Neural progenitor cell (in vitro differentiated cells): ENCODE measurements around the gene GBA3. TPM values are rescaled to one million over a fixed set of nuclear protein-coding genes. Genes with fewer than 3 reads are reported as not detected.

Source experiments
- DNase-seq: peaks from one replicate; pipeline ENCODE4 v3.0.0-alpha.2; 2016; ENCODE audit warnings: low spot score
- H2AFZ ChIP-seq: fragments of 200-600 bp; sonication (generic); replicated peaks from 2 replicates; pipeline ENCODE4 v1.6.1; 2016; ENCODE audit warnings: antibody characterized with exemption
- H3F3A ChIP-seq: fragments of 200-600 bp; sonication (generic); 2 replicates; pipeline ENCODE4 v1.6.1; 2016; ENCODE audit warnings: antibody characterized with exemption, low read depth
- H3K27ac ChIP-seq: fragments of 200-600 bp; sonication (generic); 2 replicates; pipeline ENCODE4 v1.5.1; 2016; ENCODE audit warnings: mild to moderate bottlenecking
- H3K27me3 ChIP-seq: fragments of 200-600 bp; sonication (generic); 2 replicates; pipeline ENCODE4 v1.6.1; 2016; ENCODE audit warnings: mild to moderate bottlenecking, moderate library complexity
- H3K36me3 ChIP-seq: fragments of 200-600 bp; sonication (generic); 2 replicates; pipeline ENCODE4 v1.5.1; 2016
- H3K4me1 ChIP-seq: fragments of 200-600 bp; sonication (generic); 2 replicates; pipeline ENCODE4 v1.6.1; 2016; ENCODE audit warnings: mixed run types
- H3K4me2 ChIP-seq: fragments of 200-600 bp; sonication (generic); 2 replicates; pipeline ENCODE4 v1.6.1; 2016
- H3K4me3 ChIP-seq: fragments of 200-600 bp; sonication (generic); 2 replicates; pipeline ENCODE4 v1.5.1; 2016
- H3K79me2 ChIP-seq: fragments of 200-600 bp; sonication (generic); 2 replicates; pipeline ENCODE4 v1.6.1; 2016; ENCODE audit warnings: low read depth
- H3K9ac ChIP-seq: fragments of 200-600 bp; sonication (generic); 2 replicates; pipeline ENCODE4 v1.6.1; 2016
- H3K9me3 ChIP-seq: fragments of 200-600 bp; sonication (generic); 2 replicates; pipeline ENCODE4 v1.5.1; 2016; ENCODE audit warnings: low read depth
- H4K20me1 ChIP-seq: fragments of 200-600 bp; sonication (generic); 2 replicates; pipeline ENCODE4 v1.6.1; 2016; ENCODE audit warnings: low read depth
- H3K27ac Mint-ChIP-seq: 3 replicates; pipeline ENCODE4 v1.8.0; 2021; ENCODE audit warnings: mixed read lengths
- H3K27me3 Mint-ChIP-seq: 2 replicates; pipeline ENCODE4 v1.8.0; 2022; ENCODE audit warnings: low read depth, mild to moderate bottlenecking, inconsistent platforms, moderate library complexity, mixed read lengths; ENCODE audit not compliant: insufficient read depth
- H3K36me3 Mint-ChIP-seq: 3 replicates; pipeline ENCODE4 v1.8.0; 2021; ENCODE audit warnings: mixed read lengths
- H3K4me1 Mint-ChIP-seq: 3 replicates; pipeline ENCODE4 v1.8.0; 2021; ENCODE audit warnings: mixed read lengths
- H3K4me3 Mint-ChIP-seq: 3 replicates; pipeline ENCODE4 v1.8.0; 2021; ENCODE audit warnings: mild to moderate bottlenecking, moderate library complexity, mixed read lengths
- H3K9me3 Mint-ChIP-seq: 3 replicates; pipeline ENCODE4 v1.8.0; 2020; ENCODE audit warnings: mixed read lengths
- EZH2 ChIP-seq: fragments of 200-600 bp; sonication (generic); IDR thresholded peaks from 2 replicates; pipeline ENCODE4 v1.6.1; 2017; ENCODE audit warnings: antibody characterized with exemption, mild to moderate bottlenecking, moderate library complexity
- EZH2phosphoT487 ChIP-seq: fragments of 200-600 bp; sonication (generic); IDR thresholded peaks from 2 replicates; pipeline ENCODE4 v1.6.1; 2017; ENCODE audit warnings: antibody characterized with exemption
- total RNA-seq: library from RNA; depleted of rRNA; stranded (reverse); fragments of >200 nt; gene quantifications from 2 replicates; pipeline ENCODE4 v1.2.3, GENCODE V29; 2015; ENCODE audit warnings: low replicate concordance
- TF ChIP-seq, protein P1 (sequence below): fragments of 200-600 bp; sonication (generic); IDR thresholded peaks from 2 replicates; pipeline ENCODE4 v1.5.1; 2017; ENCODE audit warnings: antibody characterized with exemption, mild to moderate bottlenecking

GBA3 gene
- total RNA-seq, 1 donor from 2014 or later = not detected

DNA sequence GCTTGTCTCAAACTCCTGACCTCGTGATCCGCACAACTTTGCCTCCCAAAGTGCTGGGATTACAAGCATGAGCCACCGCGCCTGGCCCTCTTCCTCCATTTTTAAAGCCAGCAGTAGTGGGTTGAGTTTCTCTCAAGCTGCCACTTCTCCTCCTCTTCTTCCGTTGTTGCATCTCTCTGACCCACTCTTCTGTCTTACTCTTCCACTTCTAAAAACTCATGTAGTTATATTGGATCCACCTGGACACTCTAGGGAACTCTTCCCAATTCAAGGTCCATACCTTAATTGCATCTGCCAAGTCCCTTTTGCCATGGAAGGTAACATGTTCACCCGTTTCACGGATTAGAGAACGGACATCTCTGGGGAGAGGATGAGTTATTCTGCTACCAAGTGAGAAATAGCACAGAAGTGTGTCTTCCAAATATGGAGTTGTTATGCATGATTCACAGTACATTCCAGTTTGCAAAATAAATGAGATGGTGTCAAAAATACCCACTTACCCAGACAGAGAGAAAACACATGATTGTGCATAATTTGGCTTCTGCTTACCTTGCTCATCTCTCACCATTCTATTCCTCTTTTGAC, 51.8 kb downstream of the GBA3 start:
- peaks cover 2% of the 10 kb centered on the region for H3K27me3 Mint-ChIP-seq
- no peaks in the 10 kb centered on the region for H3K4me1 ChIP-seq
- H3K4me3 Mint-ChIP-seq = no peak overlapping the region
- H3K4me2 ChIP-seq = no peak overlapping the region
- no peak overlapping the region for H3K27ac Mint-ChIP-seq
- H3K36me3 Mint-ChIP-seq = no peaks in the 10 kb centered on the region
- H3K4me3 ChIP-seq = no peak overlapping the region
- no peak overlapping the region for H3K27ac ChIP-seq
- H3F3A ChIP-seq = no peaks in the 10 kb centered on the region
- H3K79me2 ChIP-seq = no peaks in the 10 kb centered on the region
- no peak for DNase-seq
- H3K4me1 Mint-ChIP-seq = peaks cover 8% of the 10 kb centered on the region
- H3K27me3 ChIP-seq = no peaks in the 10 kb centered on the region
- H3K9me3 Mint-ChIP-seq = no peaks in the 10 kb centered on the region
- TF ChIP-seq EZH2phosphoT487 = no peak
- TF ChIP-seq, protein P1, sequence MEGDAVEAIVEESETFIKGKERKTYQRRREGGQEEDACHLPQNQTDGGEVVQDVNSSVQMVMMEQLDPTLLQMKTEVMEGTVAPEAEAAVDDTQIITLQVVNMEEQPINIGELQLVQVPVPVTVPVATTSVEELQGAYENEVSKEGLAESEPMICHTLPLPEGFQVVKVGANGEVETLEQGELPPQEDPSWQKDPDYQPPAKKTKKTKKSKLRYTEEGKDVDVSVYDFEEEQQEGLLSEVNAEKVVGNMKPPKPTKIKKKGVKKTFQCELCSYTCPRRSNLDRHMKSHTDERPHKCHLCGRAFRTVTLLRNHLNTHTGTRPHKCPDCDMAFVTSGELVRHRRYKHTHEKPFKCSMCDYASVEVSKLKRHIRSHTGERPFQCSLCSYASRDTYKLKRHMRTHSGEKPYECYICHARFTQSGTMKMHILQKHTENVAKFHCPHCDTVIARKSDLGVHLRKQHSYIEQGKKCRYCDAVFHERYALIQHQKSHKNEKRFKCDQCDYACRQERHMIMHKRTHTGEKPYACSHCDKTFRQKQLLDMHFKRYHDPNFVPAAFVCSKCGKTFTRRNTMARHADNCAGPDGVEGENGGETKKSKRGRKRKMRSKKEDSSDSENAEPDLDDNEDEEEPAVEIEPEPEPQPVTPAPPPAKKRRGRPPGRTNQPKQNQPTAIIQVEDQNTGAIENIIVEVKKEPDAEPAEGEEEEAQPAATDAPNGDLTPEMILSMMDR = no peak
- no peak overlapping the region for H2AFZ ChIP-seq
- no peaks in the 10 kb centered on the region for H4K20me1 ChIP-seq
- no peaks in the 10 kb centered on the region for H3K36me3 ChIP-seq
- no peak overlapping the region for H3K9ac ChIP-seq
- H3K9me3 ChIP-seq = no peaks in the 10 kb centered on the region

DNA sequence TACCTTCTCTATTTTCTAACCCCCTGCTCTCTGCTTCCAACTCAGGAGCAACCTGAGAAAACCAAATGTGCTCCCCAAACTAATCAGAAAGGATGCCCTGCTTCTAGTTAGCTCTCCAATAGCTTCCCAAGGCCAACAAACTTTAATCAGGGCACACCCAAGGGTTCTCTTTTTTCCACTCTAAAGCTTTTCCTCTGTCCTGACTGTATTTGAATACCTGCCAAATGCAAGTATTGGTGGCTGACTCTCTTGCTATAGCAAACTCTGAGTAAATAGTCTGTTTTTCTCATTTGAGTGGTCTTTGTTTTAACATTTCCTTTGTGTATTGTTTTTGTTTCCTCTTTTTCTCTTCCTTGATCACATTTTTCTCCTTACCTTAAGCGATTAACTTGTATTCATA, 52.5 kb downstream of the GBA3 start:
- Mint-ChIP-seq H3K4me3 (no peak overlapping the region), H3K36me3 (no peaks in the 10 kb centered on the region), H3K9me3 (no peaks in the 10 kb centered on the region), H3K27ac (no peak overlapping the region), H3K27me3 (peaks cover 2% of the 10 kb centered on the region), H3K4me1 (peaks cover 3% of the 10 kb centered on the region)
- H4K20me1 ChIP-seq = no peaks in the 10 kb centered on the region
- H3K9me3 ChIP-seq = no peaks in the 10 kb centered on the region
- TF ChIP-seq EZH2phosphoT487 (no peak), EZH2 (no peak)
- TF ChIP-seq, protein P1 = no peak
- no peak overlapping the region for H3K27ac ChIP-seq
- no peak overlapping the region for H3K4me2 ChIP-seq
- no peak for DNase-seq
- no peaks in the 10 kb centered on the region for H3K79me2 ChIP-seq
- H3K27me3 ChIP-seq = no peaks in the 10 kb centered on the region
- H3K4me1 ChIP-seq = no peaks in the 10 kb centered on the region
- no peaks in the 10 kb centered on the region for H3K36me3 ChIP-seq
- H3K4me3 ChIP-seq = no peak overlapping the region
- H2AFZ ChIP-seq = no peak overlapping the region
- no peaks in the 10 kb centered on the region for H3F3A ChIP-seq
- no peak overlapping the region for H3K9ac ChIP-seq

DNA sequence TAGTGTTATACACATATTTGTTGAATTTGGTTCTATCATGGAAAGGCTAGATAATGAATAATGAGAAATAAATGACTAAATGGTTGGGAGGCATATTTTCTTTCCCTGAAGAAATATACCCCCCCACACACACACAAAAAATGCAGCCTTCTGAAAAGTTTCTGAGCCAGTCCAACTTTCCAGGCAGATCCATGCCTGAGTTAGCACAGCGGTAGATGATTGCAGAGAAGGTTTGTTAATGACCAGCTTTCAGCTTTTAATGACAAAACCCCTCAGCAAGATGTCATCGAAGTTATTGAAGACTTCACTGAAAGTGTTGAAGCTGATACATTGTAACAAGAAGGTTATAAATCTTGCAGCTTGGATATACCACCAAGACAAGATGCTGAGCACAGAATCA, 61.4 kb downstream of the GBA3 start:
- Histone ChIP-seq H3K27ac (no peak overlapping the region), H3K9me3 (no peaks in the 10 kb centered on the region), H3K4me2 (no peak overlapping the region), H3K4me3 (no peak overlapping the region), H3K27me3 (no peaks in the 10 kb centered on the region), H3K79me2 (no peaks in the 10 kb centered on the region), H3K9ac (no peak overlapping the region), H3F3A (no peaks in the 10 kb centered on the region), H2AFZ (no peak overlapping the region), H3K36me3 (no peaks in the 10 kb centered on the region), H3K4me1 (no peaks in the 10 kb centered on the region), H4K20me1 (no peaks in the 10 kb centered on the region)
- Mint-ChIP-seq H3K27me3 (no peaks in the 10 kb centered on the region), H3K4me1 (peaks cover 11% of the 10 kb centered on the region), H3K4me3 (no peak overlapping the region), H3K9me3 (peaks cover 4% of the 10 kb centered on the region), H3K27ac (no peak overlapping the region), H3K36me3 (no peaks in the 10 kb centered on the region)
- DNase-seq = no peak
- TF ChIP-seq EZH2 (no peak), EZH2phosphoT487 (no peak)
- TF ChIP-seq, protein P1 = no peak
